SK-MEL-5 (cell line): ENCODE results near the gene ZNF79. TPM values are rescaled to one million over a fixed set of nuclear protein-coding genes. Genes with fewer than 3 reads are reported as not detected.
"Not testable (repeated sequence)": the region's sequence is repeated elsewhere in the genome, so short reads cannot be mapped to it uniquely, and the experiment has no call there.

Experiments
- DNase-seq: peaks from one replicate; pipeline ENCODE4 v3.0.0-alpha.2; 2016; ENCODE audit warnings: low read depth, low spot score
- in situ Hi-C: cut with HindIII; loops from 2 replicates; pipeline ENCODE4 v1.10.0; 2016; ENCODE audit warnings: low sequenced_read_pairs, high pct_unique_total_duplicates, low pct_unique_long_range_greater_than_20kb
- total RNA-seq: library from RNA; depleted of rRNA; stranded (reverse); fragments of >200 nt; shearing (Covaris generic); gene quantifications from 2 replicates; pipeline ENCODE4 v1.2.3, GENCODE V29; 2014

ZNF79 gene
- total RNA-seq, 1 experiment from 2014 or later, result 14.0 TPM

DNA sequence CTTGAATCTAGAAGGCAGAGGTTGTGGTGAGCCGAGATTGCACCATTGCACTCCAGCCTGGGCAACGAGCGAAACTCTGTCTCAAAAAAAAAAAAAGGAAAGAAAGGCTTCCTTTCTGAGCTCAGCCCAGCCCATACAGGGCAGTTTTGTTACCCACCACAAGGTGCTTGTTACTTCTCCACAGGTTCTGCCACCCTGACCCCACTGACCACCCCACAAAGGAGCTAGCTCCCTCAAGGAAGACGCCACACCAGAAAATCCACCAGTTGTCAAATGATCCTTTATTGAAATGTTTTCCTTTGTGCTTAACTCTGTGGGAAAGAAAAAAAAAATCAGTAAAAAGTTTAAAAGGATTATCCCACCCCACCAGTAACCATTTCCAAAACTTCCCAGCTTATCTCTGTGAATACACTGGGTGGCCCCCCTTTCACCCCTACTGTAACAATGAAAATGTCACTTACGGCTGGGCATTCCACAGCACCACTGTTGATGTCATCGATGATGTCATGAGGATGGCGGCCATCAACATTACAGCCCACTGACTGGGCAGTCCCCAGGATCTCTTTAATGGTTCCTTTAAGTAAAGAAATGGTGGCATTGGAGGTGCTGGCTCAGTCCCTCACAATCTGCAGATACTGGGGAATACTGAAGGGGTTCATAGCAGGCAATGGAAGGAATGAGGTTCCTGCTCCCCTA, 23.4 kb downstream of the ZNF79 start:
- in situ Hi-C loops, result no loop called here
- peak; percentile 17 for DNase-seq

DNA sequence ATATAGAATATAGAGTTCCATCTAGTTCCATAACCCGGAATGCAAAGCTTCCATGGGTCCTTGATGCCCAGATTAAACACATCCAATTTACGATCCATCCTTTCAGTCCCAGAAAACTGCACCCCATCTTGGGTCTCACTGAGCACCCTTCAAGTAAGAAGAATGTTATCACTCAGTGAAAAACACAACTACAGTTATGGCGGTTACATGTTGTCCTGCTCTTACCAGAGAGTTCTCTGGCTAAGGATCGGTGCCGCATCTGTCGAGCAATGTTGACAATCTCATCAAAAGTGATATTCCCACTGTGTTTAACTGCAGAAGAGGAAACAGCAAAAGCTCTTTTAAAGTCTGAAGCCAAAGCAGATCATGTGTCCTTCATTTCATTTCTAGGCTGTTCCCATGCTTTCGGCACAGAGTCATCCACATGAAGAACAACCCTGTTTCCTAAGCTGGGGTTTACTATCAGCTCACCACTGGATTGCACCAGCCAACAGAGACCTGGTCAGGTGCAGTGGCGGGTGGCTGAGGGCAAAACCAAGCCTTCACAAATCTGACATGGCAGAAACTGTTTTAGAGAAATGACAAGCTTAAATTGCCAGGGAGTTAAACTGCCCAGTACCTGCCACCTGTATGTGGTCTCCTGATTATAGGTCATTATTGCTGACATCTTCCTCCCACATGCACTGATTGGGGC, 24.1 kb downstream of the ZNF79 start:
- in situ Hi-C loops, result no loop called here
- no peak for DNase-seq

DNA sequence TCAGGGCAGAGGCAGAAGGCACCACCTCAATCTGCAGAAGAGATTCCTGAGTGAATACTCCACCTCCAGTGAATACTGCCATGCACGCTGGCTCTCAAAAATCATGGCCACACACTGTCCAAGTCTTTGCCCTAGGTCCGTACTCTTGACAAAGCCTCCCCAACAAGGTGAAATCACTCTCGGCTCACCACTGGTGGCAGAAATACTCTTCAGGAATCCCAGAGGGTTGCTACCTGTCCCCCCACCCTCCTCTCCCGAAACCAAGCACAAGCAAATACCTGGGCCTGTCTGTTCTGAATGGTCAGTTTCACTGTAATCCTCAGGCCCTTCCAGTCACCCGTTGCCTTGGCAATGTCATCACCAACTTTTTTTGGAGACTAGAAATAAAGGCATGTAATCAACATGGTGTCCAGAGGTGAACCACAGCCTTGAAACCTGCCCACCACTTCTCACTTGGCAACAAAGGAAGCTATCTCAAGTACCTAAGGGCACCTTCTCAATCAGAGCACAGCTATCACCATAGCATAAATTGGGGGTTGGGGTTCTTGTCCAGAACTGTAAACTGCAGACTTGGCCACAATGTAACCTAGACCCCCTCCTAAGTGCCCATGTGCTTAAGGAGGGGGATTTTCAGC, 25.3 kb downstream of the ZNF79 start:
- in situ Hi-C loops, result no loop called here
- no peak for DNase-seq

DNA sequence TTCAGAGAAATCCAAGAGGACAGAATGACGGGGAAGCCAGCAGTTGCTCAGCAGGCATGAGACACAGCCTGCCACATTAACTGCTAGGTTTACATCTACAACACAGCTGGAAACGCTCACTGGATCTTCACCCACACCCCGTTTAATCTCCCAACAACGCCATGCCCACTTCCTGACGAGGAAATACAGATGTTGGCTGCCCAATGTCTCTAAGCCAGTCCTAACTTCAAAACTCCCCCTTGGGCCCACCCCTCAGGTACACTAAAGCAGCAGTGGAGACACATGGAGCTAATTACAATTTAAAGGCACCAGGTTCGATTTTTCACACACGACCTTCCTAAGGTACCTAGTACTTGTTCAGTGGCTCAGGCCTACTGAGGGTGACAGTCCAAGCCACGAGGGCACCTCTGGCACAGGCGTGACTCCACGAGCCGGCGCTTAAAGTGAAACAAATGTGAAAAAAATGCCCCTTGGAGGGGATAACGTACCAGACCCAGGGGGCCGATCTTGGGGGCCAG, 26.1 kb downstream of the ZNF79 start:
- DNase-seq, result peak; percentile 14
- in situ Hi-C loops, result no loop called here

DNA sequence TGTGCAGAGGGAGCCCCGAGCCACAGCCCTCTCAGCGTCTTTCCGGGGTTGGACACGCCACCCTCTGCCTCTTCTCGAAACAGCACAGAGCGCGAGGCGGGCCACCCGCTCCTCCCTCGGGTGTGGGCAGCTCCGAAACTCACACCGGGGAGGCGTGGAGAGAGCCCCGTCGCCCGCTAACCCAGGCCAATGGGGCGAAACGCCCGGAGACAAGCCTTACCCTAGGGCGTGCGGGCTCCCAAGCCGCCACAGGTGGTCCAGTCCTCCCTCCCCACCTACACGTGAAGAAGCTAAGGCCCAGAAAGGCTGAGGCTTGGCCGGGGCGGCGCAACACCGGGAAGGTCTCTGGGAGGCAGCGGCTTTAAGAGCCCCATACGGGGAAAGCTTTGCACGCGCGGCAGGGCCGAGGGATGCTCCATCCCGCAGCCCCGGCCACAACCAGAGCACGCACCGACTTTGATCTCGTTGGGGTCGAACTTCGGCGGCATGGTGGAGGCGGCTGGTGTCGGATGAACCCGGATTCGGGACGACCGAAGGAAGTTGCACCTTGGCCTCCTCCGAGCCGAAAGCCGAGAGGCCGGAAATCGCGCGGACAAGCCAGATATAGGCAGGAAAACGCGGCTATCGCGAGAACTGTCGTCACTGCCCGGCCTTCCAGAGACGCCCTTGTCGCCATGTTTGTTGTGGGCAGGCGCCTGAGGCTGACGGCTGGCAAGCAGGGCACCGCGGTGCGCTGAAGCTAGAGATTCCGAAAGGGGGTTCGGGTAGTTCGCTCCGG, 26.8 kb downstream of the ZNF79 start, which contains the start of the genes LRSAM1 and RPL12:
LRSAM1 (plus strand) TSS at position 681 of the 778 bp plus-strand sequence. CDS start 3,018 bp downstream, outside the sequence.
RPL12 (minus strand) TSS at position 577 of the 778 bp plus-strand sequence; CDS start at position 488, 89 bp downstream.
- in situ Hi-C loops, result no loop called here
- DNase-seq, result peak; percentile 94

DNA sequence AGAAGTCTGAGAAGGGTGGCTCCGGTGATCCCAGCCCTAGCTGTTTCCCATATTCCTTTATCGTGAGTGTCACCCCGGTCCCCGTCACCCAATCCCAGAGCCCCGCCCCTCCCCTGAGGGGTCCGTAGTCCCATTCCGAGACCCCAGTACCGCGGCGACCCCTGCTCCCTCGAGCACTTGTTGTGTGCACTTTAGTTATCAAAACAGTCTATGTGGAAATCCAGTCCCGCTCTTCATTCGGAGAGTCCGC, 27.4 kb downstream of the ZNF79 start:
- in situ Hi-C loops, result no loop called here
- no peak for DNase-seq

DNA sequence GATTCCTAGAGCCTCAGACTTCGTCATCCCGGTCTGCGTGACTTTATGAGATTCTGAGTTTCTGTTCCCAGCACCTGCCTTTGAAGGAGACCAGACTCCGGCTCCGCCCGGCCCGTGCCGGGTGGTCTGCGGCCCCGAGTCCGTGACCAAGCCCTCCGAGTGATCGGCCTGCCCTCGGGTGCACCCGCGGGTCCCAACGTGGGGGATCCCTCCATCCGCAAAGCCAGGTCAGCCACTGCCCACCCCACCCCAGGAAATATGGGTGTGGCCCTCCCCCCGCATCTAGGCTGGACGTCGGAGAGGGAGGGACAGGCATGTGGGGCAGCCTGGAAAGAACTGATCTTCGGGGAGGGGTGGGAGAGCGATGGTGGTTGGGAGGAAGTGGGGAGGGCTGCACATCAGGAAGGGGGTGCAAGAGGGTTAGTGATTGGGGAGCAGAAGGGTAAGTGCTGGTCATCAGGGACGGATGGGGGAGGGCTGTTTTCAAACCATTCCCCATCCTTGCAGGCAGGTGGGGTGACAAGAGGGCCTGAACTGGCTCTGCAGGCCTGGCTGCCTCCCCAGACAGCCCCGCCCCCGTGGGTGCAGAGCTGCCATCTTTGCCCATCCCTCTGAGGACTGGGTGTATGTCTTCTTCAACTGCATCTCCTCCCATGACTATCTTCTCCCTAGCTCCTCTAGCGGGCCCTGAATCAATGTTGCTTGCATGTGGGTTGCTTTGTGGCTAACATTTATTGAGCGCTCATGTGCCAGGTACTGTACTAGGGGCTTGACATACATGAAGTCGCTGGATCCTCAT, 27.9 kb downstream of the ZNF79 start:
- in situ Hi-C loops, result no loop called here
- peak; percentile 62 for DNase-seq

DNA sequence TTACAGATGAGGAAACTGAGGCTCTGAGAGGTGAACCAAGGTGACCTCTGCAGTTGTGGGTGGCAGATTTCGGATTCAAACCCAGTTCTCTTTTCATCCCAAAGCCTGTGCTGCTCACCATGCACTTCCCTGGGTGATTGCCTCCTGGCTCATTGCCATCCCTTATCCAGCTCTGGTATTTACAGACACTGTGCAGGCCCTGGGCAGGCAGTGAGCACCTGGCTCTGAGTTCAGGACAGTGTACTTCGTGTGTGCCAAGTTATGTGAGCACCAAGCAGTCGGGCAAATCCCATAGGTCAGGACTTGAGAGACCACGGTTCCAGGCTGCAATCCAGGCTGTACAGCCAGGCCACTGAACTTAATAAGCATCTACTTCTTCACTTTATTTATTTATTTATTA, 28.5 kb downstream of the ZNF79 start:
- in situ Hi-C loops, result no loop called here
- no peak for DNase-seq

DNA sequence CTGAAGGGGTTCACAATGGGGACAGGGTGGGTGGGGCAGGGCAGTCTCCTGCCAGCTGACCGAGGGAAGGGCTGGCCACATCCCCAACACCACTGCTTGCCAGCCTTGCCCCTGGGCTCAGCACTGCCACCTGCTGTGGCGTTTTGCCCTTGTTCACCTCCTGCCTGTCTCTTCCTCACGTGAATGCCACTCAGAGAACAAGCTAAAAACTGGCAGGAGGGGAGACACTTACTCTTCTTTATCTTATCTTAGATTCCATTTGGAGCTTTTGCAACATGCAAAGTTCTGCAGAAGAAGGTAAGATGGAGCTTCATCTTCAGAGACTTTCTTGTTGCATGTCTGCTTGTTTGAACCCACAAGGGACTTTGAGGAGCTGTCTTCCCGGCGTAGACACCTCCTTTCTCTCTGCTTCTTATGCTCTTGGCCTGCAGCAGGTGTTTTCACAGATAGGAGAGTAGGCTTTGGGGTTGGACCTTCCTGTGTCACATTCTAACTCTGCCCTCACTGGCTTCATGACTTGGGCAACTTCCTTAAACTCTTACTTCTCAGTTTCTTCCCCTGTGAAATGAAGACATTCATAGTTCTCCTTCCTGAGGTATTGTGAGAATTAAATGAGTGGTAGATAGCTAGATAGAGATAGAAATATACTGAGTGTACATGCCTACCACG, 31.3 kb downstream of the ZNF79 start:
- peak; percentile 67 for DNase-seq
- in situ Hi-C loops, result no loop called here

DNA sequence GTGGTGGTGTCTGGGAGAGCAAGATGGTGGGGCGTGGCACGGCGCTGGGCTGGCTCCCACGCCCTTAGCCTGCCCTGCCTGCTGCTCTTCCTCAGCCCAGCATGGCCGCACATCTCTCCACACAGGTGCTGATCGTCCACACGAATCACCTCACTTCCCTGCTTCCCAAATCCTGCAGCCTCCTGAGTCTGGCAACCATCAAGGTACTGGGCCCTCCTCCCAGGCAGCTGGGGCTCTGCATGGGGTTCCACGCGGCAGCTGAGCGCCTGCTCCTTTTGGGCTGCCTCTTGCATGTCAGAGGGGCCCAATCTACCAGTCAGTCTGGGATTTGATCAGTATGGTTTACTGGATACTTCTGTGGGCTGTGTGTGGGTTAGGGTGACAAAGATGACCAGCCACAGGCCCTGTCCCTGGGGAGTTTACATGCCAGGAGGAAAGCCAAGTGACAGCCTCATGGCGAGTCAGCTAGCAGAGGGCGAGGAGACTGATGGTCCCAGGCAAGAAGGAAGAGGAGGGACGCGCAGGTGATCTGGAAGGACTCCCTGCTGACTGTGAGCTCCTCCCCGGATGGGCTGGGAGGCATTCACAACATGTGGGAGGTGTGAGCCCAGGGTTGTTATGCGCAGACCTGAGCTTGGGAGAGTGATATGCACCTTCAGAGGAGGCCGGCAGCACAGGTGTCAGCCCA, 33.2 kb downstream of the ZNF79 start:
- DNase-seq, result no peak
- in situ Hi-C loops, result no loop called here

DNA sequence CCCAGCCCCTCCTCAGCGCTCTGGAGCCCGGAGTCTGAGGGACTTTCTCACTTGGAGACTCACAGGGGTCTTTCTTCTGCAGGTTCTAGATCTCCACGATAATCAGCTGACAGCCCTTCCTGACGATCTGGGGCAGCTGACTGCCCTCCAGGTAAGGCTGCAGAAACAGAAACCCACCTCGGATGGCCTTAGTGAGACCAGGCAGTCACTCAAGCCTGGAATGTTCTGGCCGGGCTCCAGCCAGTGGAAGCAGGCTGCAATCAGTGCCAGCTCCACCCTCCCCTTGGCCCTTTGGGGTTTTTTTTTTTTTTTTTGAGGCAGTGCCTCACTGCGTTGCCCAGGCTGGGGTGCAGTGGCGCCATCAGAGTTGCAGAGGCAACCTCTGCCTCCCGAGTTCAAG, 34.7 kb downstream of the ZNF79 start:
- DNase-seq, result no peak
- in situ Hi-C loops, result no loop called here

DNA sequence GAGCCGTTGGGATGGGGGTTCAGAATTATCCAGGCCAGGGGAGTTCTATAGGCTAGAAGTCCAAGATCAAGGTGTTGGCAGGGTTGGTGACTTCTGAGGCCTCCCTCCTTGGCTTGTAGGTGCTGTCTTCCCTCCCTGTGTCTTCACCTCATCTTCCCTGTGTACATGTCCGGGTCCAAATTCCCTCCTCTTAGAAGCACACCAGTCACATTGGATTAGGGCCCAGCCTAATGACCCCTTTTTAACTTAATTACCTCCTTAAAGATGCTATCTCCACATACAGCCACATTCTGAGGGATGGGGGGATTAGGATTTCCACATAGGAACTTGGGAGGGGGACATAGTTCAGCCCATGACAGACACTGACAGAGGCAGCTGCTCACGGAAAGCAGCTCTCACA, 39.2 kb downstream of the ZNF79 start:
- in situ Hi-C loops, result no loop called here

DNA sequence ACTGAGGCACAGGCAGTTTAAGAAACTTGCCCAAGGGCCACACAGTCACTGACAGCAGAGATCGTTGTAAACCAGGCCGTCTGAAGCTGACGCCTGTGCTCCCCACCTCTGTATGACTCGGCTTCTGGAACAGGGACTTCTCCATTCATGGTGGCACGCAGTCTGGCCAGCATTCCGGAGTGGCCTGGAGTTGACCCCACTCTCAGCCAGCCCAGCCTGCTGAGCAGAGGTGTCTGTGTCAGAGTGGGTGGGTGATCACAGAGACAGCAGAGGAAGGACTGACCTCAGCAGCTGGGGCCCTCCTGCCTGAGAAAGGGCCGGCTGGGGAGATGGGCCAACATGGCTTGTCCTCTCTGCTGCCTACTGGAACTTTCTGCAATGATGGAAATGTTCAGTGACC, 39.7 kb downstream of the ZNF79 start:
- no peak for DNase-seq
- in situ Hi-C loops, result no loop called here

More for the DNA sequence above, 39.2 kb downstream of the ZNF79 start:
- DNase-seq, result no peak

DNA sequence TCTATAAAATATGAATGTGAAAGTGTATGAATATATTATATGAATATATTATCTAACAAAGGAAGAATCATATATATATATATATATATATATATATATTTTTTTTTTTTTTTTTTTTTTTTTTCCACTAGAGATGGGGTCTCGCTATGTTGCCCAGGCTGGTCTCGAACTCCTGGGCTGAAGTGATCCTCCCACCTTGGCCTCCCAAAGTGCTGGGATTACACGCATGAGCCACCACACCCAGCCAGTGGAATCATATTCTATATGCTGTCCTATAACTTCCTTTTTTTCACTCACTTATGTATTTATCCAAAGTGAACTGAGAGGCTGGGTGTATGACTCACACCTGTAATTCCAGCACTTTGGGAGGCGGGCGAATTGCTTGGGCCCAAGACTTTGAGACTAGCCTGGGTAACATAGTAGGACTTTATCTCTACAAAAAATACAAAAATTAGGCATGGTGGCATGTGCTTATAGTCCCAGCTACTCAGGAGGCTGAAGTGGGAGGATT, 42.3 kb downstream of the ZNF79 start:
- in situ Hi-C loops, DNase-seq: not testable (repeated sequence)

DNA sequence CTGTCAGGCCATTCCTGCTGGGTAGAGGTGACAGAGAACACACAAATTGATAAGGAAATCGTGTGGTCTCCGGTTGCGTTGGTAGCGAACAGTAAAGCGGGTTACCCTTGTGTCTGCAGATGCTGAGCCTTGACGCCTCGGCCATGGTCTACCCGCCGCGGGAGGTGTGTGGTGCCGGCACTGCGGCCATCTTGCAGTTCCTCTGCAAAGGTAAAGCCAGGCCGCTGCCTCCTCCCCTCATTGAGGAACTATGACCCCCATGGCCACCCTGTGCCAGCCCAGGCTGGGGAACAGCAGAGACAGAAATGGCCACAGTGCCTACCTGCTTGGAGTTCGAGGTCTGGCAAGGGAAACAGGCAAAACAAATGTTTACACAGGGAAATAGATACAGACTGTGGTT, 43.4 kb downstream of the ZNF79 start:
- no peak for DNase-seq
- in situ Hi-C loops, result no loop called here

DNA sequence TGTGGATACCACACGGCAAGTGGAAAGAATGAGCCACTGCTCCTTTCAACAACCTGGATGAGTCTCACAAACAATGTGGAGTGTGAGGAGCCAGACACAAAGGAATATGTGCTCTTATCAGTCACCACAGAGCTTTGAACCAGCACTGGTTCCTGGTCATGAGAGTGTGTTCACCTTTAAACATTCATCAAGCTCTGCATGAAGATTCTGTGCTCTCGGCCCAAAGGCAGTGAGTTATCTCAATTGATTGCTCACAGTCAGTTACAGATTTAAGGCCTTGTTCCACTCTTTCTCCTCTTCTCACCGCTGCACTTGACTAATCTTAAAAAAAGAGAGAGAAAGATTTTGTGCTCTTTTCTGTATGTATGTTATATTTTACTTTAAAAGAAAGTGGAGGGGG, 46.5 kb downstream of the ZNF79 start:
- in situ Hi-C loops, result no loop called here
- DNase-seq, result no peak
